Tibial nerve (tissue), 4 donors: ENCODE measurements around the gene APOB.

ENCODE experiments used
- EP300 ChIP-seq, 2 donors: sonication (generic); formaldehyde crosslinking; IDR thresholded peaks; one replicate each; pipeline ENCODE4 v1.6.1; 2017; ENCODE audit warnings: antibody characterized with exemption in 2 of 2, mild to moderate bottlenecking in 1 of 2
- POLR2A ChIP-seq, 2 donors: fragments of 450-650 bp; IDR thresholded peaks; one replicate each; pipeline ENCODE4 v1.6.1; 2017; ENCODE audit warnings: antibody characterized with exemption in 2 of 2, mild to moderate bottlenecking in 2 of 2, moderate library complexity in 2 of 2
- TF ChIP-seq, protein P1 (sequence below), 5 experiments: fragments of 200-600 bp in 3 of 5; fragments of 450-650 bp in 2 of 5; sonication (generic) in 3 of 5; IDR thresholded peaks; one replicate each; pipeline ENCODE4 v1.5.1; 2016 to 2019; ENCODE audit warnings: antibody characterized with exemption in 5 of 5, mild to moderate bottlenecking in 3 of 5, moderate library complexity in 2 of 5

DNA sequence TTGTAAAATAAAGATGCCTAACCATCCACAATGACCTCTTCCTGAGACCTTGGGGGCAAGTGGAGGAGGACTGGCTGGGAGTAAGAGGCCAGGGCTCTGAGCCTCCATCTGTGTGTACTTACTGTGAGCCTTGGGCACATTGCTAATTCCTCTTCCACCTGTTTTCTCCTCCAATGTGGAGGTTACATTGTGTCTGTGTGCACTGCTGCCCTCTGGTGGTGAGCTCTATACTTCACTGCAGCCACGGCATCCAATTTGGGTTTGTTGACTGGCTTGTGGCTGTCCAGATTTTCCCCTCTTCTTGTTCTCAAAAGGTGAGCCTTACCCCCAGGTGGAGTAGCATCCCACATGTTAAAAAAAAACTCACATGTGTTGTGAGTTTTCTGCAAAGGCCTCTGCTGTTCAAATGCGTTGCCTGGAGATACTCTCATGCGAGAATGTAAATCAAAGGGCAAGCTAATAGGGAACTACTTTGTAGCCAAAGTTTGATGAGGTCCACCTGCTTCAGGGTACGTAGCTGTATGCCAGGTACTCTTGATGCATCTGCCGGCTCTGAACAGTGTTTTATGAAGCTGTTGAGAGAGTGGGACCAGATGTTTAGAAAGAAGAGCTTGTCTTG, 80.8 kb downstream of the APOB start:
- TF ChIP-seq, protein P1, sequence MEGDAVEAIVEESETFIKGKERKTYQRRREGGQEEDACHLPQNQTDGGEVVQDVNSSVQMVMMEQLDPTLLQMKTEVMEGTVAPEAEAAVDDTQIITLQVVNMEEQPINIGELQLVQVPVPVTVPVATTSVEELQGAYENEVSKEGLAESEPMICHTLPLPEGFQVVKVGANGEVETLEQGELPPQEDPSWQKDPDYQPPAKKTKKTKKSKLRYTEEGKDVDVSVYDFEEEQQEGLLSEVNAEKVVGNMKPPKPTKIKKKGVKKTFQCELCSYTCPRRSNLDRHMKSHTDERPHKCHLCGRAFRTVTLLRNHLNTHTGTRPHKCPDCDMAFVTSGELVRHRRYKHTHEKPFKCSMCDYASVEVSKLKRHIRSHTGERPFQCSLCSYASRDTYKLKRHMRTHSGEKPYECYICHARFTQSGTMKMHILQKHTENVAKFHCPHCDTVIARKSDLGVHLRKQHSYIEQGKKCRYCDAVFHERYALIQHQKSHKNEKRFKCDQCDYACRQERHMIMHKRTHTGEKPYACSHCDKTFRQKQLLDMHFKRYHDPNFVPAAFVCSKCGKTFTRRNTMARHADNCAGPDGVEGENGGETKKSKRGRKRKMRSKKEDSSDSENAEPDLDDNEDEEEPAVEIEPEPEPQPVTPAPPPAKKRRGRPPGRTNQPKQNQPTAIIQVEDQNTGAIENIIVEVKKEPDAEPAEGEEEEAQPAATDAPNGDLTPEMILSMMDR (IDR thresholded peaks at IDR 0.05), result peak; percentile 75 to 86 (median 83)
- TF ChIP-seq POLR2A (IDR thresholded peaks at IDR 0.05), result no peak
- no peak for TF ChIP-seq EP300 (IDR thresholded peaks at IDR 0.05)
